ENCODE data around the gene GRK3.

The GRK3 gene

DNA sequence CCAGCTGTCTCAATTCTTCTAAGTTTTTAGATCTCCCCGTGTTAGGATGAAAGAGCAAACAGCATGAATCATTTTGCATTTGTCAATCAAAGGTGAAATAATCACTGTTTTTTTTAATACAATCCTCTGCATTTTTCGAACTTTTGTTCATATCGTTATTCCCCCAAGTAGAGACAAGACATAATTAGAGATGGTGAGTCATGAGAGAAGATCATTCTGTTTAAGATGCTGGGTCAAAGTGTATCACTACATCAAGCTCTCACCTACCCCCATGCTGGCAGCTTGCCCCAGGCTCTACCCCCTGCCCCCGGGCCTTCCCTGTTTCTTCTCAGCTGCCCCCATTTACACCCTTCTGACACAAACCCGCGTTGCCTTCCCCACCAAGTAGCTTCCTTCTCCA lies 147.0 kb downstream of the GRK3 start:
- no peak overlapping the region for H3K4me3 Mint-ChIP-seq
- H3K9me3 Mint-ChIP-seq = no peaks in the 10 kb centered on the region
- H3K27ac Mint-ChIP-seq = no peak overlapping the region
- H3K36me3 Mint-ChIP-seq (ENCODE audit: low read depth) = peaks cover 9% of the 10 kb centered on the region
- H3K27me3 Mint-ChIP-seq = no peaks in the 10 kb centered on the region
- H3K4me1 Mint-ChIP-seq (ENCODE audit: low read depth) = peaks cover 6% of the 10 kb centered on the region

DNA sequence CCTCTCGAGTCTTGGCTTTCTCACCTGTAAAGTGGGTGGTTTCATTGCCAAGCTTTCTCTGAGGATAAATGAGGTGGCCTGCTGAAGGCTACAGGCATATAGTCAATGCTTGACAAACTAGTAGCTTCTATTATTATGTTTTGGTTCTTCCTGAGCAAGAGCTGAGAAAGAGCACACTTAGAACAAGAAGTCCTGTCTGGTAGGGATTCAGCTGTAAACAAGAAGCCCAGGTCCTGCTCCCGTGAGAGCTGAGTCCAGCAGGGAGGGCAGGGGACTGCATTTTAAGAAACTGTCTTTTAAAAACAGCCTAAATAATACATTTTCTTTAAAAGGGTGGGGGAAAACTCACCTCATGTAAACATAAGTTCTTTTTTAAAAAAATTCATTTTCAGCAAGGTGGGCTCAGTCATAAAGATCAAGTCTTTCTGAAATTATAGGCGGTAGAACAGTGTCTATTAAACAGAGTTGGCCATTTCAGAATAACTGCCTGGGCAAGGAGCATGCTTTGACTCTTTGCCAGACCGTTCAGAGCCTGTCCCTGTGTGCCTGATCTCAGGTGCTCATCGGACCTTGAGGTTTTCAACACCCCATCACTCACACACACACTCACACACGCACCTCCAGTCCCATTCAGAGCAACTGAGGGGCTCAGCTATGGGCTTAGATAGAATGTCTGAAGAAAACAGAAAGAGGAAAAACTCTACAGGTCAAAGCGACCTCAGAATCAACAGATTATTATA lies 148.4 kb downstream of the GRK3 start:
- Mint-ChIP-seq H3K4me1 (ENCODE audit: low read depth) (peaks cover 6% of the 10 kb centered on the region), H3K36me3 (ENCODE audit: low read depth) (peaks cover 3% of the 10 kb centered on the region), H3K27ac (no peak overlapping the region), H3K27me3 (no peaks in the 10 kb centered on the region), H3K9me3 (no peaks in the 10 kb centered on the region), H3K4me3 (no peak overlapping the region)

DNA sequence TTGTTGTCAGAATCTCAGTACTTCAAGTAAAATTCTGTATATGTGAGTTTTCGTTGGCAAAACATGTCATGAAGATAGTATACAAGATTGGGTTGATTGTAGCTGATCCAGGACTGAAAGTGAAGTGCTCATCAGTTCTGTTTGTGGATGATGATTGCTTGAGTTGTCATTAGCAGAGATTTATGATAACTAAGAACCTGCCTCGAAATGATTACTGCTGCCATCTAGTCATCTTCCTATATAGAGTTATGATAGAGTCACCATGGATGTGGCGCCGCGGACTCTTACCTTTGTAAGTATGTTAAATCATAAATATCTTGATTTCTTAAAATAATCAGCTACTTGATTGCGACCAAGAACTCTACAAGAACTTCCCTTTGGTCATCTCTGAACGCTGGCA lies 149.6 kb downstream of the GRK3 start:
- no peak overlapping the region for H3K27ac Mint-ChIP-seq
- H3K27me3 Mint-ChIP-seq = no peaks in the 10 kb centered on the region
- no peaks in the 10 kb centered on the region for H3K9me3 Mint-ChIP-seq
- no peak overlapping the region for H3K4me3 Mint-ChIP-seq
- H3K36me3 Mint-ChIP-seq (ENCODE audit: low read depth) = peaks cover 3% of the 10 kb centered on the region
- peaks cover 6% of the 10 kb centered on the region for H3K4me1 Mint-ChIP-seq (ENCODE audit: low read depth)

DNA sequence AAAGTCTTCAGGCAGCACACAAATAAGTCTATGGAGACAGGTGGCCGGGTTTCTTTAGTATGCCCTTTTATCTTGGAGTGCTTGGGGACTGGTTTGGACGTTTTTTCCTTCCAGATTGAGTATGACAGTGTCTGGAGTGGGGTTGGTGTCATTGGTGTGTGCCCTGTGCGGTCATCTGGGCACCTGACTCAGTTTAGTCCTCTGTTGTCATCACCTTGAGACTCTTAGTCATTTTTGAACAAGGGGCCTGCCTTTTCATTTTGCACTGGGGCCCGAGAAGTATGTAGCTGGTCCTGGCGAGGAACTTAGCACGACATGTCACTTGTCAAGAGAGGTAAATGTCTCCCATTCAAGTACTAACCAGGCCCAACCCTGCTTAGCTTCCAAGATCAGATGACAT lies 150.3 kb downstream of the GRK3 start:
- Mint-ChIP-seq H3K4me1 (ENCODE audit: low read depth) (peaks cover 6% of the 10 kb centered on the region), H3K27ac (no peak overlapping the region), H3K27me3 (no peaks in the 10 kb centered on the region), H3K36me3 (ENCODE audit: low read depth) (peaks cover 3% of the 10 kb centered on the region), H3K4me3 (no peak overlapping the region), H3K9me3 (no peaks in the 10 kb centered on the region)

DNA sequence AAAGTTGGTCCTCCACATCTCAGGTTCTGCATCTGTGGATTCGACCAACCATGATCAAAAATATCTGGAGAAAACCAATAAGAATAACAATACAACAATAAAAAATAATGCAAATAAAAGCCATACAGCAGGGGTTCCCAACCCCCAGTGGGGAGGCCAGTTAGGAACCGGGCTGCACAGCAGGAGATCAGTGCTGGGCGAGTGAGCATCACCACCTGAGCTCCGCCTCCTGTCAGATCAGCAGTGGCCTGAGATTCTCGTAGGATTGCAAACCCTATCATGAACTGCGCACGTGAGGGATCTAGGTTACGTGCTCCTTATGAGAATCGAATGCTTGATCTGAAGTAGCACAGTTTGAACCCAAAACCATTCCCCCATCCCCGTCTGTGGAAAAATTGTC lies 152.2 kb downstream of the GRK3 start:
- H3K27ac Mint-ChIP-seq = no peak overlapping the region
- no peaks in the 10 kb centered on the region for H3K9me3 Mint-ChIP-seq
- H3K4me3 Mint-ChIP-seq = no peak overlapping the region
- no peaks in the 10 kb centered on the region for H3K27me3 Mint-ChIP-seq
- no peaks in the 10 kb centered on the region for H3K4me1 Mint-ChIP-seq (ENCODE audit: low read depth)
- H3K36me3 Mint-ChIP-seq (ENCODE audit: low read depth) = no peaks in the 10 kb centered on the region

DNA sequence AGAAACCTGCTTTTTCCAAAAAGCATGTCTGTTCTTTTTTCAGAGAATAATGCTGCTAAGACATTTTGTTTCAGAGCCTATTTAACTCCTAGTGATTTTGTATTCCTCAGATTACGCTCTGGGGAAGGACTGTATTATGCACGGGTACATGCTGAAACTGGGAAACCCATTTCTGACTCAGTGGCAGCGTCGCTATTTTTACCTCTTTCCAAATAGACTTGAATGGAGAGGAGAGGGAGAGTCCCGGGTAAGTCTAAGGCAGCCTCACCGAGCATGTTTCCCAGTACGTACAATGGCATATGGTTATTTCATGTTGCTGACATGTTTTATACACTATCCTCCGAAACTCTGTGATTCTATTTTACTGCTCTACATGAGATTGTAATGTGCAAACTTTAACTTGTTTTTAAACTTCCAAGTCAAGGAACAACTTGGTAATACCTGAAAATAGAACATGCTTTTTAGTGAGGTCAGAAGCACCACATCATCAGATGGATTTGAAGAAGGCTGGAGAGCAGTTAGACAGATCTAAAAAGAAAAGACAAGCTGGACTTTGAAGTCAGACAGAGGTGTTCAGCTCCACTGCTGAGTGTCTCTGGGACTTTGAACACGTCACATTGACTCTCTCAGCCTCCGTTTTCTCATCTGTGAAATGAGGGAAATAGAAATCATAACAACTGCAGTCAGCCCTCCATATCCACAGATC lies 153.8 kb downstream of the GRK3 start:
- H3K36me3 Mint-ChIP-seq (ENCODE audit: low read depth) = no peaks in the 10 kb centered on the region
- H3K4me3 Mint-ChIP-seq = no peak overlapping the region
- no peaks in the 10 kb centered on the region for H3K9me3 Mint-ChIP-seq
- no peak overlapping the region for H3K27ac Mint-ChIP-seq
- H3K27me3 Mint-ChIP-seq = no peaks in the 10 kb centered on the region
- no peaks in the 10 kb centered on the region for H3K4me1 Mint-ChIP-seq (ENCODE audit: low read depth)

DNA sequence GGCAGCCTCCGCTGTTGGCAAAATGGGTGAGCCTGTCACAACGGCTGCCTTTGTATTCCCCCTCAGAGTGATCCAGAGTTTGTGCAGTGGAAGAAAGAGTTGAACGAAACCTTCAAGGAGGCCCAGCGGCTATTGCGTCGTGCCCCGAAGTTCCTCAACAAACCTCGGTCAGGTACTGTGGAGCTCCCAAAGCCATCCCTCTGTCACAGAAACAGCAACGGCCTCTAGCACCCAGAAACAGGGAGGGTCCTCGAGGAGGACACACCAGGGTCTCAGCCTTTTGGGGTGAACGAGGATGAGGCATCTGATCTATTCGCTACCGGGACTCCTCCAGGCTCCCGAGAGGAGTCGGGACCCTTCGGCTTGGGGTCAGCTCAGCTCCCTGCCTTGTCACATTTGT lies 157.7 kb downstream of the GRK3 start:
- Mint-ChIP-seq H3K9me3 (no peaks in the 10 kb centered on the region), H3K36me3 (ENCODE audit: low read depth) (no peaks in the 10 kb centered on the region), H3K27ac (no peak overlapping the region), H3K4me1 (ENCODE audit: low read depth) (peaks cover 5% of the 10 kb centered on the region), H3K27me3 (no peaks in the 10 kb centered on the region), H3K4me3 (no peak overlapping the region)

DNA sequence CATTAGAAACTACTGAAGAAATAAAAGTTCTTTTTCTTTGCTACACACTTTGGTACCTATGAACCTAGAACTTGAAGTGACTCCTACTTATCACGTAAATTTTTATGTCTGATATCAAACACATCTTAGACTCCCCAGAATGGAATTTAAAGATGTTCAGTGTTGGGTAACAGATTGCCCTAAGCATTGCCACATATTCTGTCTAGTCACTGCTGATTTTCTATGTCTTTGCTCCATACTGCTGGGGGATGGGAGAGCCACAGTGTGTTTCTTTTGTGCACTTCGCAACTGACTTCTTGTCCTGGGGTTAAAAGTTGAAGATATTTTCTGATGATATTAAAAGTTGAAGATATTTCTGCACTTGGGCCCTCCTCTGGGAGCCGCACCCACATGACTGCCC lies 158.2 kb downstream of the GRK3 start:
- Mint-ChIP-seq H3K4me3 (no peak overlapping the region), H3K9me3 (no peaks in the 10 kb centered on the region), H3K36me3 (ENCODE audit: low read depth) (no peaks in the 10 kb centered on the region), H3K4me1 (ENCODE audit: low read depth) (peaks cover 5% of the 10 kb centered on the region), H3K27me3 (no peaks in the 10 kb centered on the region), H3K27ac (no peak overlapping the region)

DNA sequence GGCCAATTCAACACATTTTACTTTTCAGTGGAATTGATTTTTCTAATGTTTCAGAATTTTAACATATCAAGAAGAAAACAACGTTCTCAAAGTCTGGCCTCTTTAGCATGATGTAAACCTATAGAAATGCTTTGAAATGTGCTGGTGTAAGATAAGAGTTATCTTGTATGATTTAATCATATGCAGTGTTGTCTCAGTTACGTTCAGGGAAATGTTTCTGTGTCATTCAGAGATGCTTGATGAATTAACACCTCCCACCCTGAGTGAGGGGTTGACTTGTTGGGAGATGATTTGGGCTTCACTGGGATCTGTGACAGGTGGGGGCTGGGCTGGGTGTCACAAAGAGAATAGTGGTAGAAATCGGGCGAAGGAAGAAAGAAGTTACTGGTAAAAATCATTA lies 161.8 kb downstream of the GRK3 start:
- H3K27me3 Mint-ChIP-seq = no peaks in the 10 kb centered on the region
- H3K4me1 Mint-ChIP-seq (ENCODE audit: low read depth) = peaks cover 5% of the 10 kb centered on the region
- H3K36me3 Mint-ChIP-seq (ENCODE audit: low read depth) = no peaks in the 10 kb centered on the region
- no peak overlapping the region for H3K27ac Mint-ChIP-seq
- no peaks in the 10 kb centered on the region for H3K9me3 Mint-ChIP-seq
- H3K4me3 Mint-ChIP-seq = no peak overlapping the region

DNA sequence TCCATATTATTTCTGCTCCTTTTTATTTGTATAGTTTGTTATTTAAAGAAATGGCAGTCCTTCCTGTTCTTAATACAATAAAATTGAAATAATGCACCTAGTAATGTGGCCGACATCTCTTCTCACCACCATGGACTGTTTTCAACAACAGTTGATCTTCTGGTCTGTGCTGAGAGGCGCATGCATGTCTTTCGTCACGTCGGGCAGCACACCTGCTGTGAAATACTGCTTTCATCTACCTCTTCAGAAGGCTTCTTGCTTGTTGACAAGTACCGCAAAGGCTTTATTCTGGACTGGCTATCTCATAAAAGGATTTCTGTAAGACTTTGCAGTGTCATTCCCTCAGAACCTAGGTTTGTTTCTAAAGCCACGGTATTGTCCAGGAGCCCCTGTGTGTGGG lies 163.6 kb downstream of the GRK3 start:
- Mint-ChIP-seq H3K27me3 (no peaks in the 10 kb centered on the region), H3K4me3 (no peak overlapping the region), H3K9me3 (no peaks in the 10 kb centered on the region), H3K36me3 (ENCODE audit: low read depth) (no peaks in the 10 kb centered on the region), H3K4me1 (ENCODE audit: low read depth) (peaks cover 5% of the 10 kb centered on the region), H3K27ac (no peak overlapping the region)

DNA sequence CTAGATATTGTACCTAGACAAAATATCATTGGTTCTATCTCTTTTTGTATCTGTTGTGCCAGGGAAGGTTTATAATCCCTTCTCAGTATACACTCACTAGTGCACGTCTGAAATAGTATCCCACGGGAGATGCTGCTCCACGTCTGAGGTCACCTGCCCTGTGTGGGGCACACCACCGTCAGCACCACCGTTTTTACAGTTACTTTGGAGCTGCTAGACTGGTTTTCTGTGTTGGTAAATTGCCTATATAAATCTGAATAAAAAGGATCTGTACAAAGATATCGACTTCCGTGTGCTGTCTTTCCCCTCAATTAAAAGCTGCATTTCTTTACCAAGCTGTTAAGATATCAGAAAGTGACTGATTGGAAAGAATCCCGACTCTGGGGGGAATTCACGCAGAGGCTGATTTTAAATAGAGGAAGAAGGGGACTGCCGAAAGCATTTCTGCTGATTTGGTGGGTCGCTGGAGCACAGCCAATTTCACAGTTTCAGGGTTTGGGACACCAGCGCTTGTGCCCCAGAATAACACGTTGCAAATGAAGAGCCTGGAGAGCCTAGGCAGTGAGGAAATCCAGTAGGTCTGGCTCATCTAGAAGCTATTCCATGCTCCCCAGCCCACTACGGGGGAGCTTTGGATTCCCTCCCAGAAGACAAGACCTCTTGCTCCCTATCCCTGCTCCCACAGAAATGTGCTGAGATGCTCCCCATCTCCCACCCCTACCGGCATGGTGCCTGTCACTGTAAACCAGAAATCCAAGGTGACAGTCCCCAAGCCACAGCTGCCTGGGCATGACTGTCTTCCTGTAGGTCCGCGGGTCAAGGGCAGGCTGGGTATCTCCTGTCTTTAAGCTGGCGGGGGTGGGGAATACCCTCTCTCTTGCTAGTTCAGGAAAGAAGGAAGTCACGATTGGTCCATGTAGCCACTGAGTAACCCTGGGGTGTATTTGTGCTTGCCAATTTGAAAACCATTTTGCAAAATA lies 164.8 kb downstream of the GRK3 start:
- Mint-ChIP-seq H3K27me3 (no peaks in the 10 kb centered on the region), H3K27ac (no peak overlapping the region), H3K4me1 (ENCODE audit: low read depth) (peaks cover 9% of the 10 kb centered on the region), H3K9me3 (no peaks in the 10 kb centered on the region), H3K36me3 (ENCODE audit: low read depth) (no peaks in the 10 kb centered on the region), H3K4me3 (no peak overlapping the region)

DNA sequence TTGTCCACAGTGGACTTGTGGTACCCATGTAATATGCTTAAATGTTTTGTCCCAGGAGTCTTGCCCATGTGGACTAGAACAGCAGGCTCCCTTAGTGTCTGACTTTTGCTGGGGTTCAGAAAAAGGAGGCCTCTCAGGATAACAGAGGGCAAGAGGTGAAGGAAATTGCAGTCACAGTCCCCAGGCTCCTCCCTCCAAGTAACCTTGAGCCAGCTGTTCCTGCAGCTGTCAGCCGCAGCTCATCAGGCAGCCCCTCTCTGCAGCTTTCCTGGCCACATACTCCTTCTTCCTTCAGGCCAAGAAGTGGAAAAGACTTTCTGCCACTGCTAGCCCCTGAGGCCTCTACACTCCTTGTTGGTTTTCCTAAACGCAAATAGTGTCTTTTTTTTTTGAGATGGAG lies 171.2 kb downstream of the GRK3 start:
- H3K4me3 Mint-ChIP-seq = no peak overlapping the region
- H3K27me3 Mint-ChIP-seq = peaks cover 3% of the 10 kb centered on the region
- H3K9me3 Mint-ChIP-seq = no peaks in the 10 kb centered on the region
- peak overlapping the region; percentile 99 for H3K27ac Mint-ChIP-seq
- peaks cover 43% of the 10 kb centered on the region for H3K4me1 Mint-ChIP-seq (ENCODE audit: low read depth)
- no peaks in the 10 kb centered on the region for H3K36me3 Mint-ChIP-seq (ENCODE audit: low read depth)

DNA sequence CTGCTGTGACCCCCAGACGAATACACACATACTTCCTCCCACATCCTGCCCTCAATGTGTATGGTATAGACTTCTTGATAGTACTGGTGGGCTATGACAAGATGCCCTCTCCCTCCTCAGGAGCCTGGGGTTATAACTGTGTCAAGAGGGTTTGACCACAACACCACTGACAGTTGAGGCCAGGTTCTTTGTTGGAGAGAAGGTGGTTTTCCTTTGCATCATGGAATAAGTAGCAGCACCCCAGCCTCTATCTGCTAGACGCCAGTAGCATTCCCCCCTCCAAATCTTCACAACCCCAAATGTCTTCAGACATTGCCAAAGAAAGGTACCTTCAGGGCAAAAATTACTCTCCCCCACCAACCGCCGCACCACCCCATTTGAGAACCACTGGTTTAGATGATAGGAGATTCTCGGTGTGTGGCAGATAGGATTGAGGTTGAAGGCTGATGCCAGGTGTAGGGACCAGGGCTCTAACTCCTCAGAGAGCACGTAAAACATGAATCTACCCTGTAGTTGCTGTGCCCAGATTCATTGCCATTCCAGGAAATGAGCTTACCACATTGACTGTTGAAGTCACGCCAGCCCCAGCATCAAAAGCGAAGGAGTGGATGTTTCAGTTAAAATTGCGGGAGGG lies 172.0 kb downstream of the GRK3 start:
- Mint-ChIP-seq H3K4me3 (peak overlapping the region; percentile 66), H3K9me3 (no peaks in the 10 kb centered on the region), H3K27me3 (peaks cover 3% of the 10 kb centered on the region), H3K36me3 (ENCODE audit: low read depth) (no peaks in the 10 kb centered on the region), H3K27ac (peak overlapping the region; percentile 99), H3K4me1 (ENCODE audit: low read depth) (peaks cover 43% of the 10 kb centered on the region)

DNA sequence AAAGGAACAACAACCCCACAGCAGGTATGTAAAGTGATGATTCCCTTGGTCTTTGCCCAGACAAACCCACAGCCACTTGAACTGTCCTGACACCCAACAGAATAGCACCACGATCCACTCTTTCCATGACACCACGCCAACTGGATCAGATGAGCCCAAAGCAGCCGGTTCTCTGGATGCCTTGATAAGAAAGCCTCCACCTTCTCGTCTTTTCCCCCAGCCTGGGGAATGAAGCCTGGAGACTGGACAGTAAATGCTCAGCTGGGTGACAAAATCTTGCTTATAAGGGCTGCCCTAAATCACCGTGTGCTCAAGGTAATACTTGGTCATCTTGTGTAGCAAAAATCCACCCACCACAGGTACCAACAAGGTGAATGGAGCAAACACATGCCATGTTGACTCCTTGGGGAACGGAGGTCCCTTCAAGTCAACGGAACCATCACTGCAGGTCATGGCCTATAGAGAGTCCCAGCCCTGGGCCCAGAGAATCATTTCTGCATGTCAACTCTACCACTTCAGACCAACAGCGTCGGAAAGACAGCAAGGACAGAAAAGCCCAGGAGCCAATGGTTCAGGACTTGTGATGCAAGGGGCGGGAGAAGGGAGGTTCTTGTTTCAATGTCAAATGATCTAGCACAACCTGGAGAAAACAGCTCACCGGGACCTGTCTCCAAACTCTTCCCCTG lies 175.3 kb downstream of the GRK3 start:
- Mint-ChIP-seq H3K9me3 (no peaks in the 10 kb centered on the region), H3K36me3 (ENCODE audit: low read depth) (no peaks in the 10 kb centered on the region), H3K27ac (no peak overlapping the region), H3K4me3 (no peak overlapping the region), H3K4me1 (ENCODE audit: low read depth) (peaks cover 38% of the 10 kb centered on the region), H3K27me3 (peaks cover 3% of the 10 kb centered on the region)
